LoVo (cell line): ENCODE results near the gene RPS21.
A peak's percentile ranks its signal among the peaks of the same experiment; 100 is the strongest.

Experiments
- DNase-seq: peaks from one replicate; pipeline ENCODE4 v3.0.0-alpha.2; 2016; ENCODE audit warnings: low spot score

The RPS21 gene

DNA sequence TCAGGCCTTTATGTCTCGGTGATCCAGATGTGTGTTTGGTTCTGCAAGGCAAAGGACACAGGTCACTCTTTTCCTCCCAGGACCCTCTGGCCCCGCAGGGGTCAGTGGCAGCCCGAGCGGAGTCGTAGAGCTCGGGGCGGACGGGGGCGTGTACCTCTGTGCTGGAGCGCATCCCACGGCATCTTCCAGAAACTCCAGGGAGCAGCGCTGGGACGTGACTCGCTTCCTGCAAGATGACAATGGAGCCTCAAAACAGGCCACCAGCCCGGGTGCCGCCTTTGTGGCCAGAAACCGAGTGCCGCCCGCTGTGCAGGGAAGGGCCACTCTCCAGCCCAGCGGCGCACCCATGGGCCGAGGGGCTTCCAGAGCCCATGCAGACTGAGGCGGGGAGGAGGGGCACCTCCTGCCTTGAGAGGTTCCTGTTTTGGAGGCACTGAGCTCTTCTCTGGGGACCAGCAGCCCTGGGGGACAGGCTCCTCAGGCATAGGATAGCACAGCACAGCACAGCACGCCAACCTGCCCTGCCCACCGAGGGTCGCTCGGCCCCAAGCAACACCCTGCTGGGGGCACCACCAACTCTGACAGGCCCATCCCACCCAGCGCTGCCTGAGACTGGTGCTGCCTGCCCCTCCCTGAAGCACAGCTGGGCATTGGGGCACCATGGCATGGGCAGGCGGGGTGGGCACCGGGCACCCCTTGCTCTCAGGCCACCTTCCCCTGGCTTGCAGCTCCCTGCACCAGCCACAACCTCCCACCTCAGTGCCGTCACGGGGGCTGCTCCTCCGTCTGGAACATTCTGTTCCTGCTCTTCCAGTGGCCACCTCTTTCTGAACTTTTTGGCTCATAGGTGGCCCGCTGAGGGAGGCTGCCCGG, 9.7 kb downstream of the RPS21 start:
- DNase-seq: no peak

DNA sequence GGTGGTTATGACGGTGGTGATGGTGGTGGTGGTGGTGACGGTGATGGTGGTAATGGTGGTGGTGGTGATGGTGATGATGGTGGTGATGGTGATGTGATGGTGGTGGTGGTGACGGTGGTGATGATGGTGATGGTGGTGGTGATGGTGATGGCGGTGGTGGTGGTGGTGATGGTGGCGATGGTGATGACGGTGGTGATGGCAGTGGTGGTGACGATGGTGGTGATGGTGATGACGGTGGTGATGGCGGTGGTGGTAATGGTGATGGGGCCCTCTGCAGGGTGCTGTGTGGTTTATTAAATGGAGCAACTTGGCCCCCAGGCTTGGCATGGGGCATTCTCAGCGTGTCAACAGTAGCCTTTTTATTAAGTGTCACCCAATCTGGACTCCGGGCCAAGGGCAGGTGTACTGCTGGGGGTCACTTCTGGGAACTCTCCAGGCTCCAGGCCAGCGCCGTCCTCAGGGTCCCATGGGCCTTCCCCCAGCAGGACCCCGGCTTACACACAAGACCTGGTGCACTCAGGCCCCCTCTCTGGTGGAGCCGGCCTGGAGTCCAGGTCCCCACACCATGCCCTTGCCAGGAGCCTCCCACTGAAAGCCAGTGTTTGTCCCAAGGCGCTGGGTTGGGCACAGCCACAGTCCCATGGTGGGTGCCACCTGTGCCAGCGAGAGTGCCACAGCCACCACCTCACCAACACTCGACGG, 11.4 kb downstream of the RPS21 start:
- no peak for DNase-seq

DNA sequence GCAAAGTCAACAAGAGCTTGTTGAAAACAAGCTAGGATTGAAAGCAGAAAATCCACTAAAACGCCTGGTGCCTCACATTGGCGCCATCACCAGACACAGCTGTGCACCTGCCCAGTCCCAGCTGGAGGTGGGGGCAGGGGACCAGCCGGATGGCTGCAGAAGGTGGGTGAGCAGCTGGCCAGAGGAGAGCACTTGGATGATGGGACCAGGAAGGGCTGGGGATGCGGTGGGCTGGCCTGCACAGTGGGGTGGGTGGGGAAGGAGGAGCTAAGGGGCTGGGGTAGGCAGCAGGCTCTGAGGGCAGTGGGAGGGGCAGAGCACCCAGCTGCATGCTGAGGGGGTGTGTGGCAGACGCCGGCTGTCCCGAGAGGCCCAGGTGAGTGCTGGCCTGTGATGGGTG, 13.1 kb downstream of the RPS21 start:
- no peak for DNase-seq

DNA sequence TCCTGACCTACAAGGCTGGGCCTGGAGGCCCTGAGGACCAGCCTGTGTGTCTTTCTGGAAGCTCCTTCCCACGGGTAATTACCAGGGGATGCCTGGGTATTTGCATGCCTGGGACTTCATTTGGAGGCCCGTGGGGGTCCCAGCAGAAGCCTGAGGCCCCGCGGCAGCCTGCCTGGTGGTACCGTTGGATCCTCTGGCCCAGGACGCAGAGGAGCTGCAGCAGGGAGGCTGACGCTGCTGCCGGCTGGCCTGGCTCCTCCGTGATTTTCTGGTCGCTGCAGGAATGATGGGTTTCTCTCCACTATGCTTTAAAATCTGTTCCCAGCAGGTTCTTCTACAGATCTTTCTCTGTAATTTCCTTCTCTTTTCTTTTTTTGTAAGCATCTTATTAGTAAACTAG, 13.6 kb downstream of the RPS21 start:
- DNase-seq: no peak

DNA sequence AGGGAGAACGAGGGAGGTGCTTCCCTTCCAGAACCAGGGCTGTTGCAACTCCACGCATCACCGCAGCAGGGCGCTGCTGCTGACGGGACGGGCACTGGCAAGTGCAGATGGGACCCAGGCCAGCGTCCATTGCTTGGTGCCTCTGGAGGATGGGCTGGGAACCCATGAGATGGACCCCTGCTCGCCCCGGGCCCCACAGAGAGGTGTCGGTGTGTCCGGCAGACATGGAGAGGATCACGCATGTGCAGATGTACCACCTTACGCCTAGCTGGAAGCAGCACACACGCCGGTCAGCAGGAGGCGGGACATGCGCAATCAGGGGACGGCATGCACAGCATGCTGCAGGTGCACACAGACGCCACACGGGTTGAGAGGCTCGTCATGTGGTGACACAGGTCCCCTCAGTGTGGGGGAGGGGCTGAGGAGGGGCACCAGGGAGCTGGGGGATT, 14.5 kb downstream of the RPS21 start:
- DNase-seq: no peak

DNA sequence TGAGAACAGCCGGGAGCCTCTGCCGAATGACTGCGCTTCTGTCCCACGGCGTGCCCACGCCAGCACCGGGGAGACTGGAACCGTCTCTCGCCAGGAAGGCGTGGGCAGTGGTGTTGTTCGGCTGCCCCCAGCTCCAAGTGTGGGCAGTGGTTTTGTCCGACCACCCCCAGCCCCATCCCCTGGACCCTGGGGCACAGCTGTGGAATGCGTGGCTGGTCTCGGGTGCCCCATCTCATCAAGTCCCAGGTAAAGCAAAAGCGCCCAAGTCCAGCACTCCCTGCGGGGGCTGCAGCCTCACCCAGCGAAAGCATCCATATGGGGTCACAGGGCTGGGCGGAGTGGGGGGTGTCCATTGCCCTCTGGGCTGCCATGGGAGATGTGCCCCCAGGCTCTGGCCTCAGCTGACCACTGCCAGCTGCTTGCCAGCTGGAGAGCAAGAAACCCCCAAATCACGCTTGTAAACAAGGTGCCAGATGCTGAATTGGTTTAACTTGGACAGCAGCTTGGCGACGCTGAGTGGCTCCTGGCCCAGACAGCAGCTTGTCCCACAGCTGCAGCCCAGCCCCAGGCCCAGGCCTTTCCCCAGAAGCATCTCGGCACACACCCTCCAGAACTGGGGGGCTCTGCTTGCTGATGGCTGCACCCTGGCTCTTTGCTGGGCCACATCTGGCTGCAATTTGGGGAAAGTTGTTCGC, 15.7 kb downstream of the RPS21 start:
- no peak for DNase-seq

DNA sequence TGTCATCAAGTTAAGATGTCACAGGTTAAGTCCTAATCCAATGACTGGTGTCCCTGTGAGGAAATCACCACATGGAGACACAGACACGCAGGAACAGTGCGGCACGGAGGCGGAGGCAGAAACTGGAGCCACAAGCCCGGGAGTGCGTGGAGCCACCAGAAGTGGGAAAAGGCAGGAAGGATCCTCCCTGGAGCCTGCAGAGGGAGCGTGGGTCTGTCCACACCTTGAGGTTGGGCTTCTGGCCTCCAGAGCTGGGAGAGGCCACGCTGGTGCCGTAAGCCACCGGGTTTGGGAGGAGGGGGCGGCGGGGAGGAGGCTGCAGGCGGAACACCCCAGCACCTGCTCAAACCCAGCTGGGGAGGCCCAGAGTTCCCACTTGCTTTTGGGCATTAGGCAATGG, 16.4 kb downstream of the RPS21 start:
- no peak for DNase-seq

DNA sequence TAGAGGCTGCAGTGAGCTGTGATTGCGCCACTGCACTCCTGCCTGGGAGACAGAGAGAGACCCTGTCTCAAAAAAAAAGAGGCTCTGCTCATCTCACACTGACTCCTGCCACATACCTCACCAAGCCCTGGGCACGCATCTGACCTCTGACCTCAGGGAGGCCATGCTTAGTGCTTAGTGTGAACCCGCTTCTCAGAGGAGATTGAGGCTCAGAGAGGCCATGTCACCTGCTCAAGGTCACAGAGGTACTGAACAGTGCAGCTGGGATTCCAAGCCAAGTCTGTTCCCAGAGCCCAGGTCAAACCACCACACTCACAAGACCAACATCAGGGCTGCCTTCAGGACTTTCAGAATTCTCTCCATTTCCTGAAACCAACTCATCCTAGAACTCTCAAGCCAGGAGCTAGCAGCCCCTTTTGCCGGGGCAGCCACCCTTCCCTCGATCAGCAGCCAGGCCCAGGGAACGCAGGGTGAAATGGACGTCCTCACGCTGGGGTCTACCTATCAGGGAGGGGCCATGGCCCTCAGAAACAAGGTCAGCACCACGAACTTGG, 17.3 kb downstream of the RPS21 start:
- DNase-seq: no peak

DNA sequence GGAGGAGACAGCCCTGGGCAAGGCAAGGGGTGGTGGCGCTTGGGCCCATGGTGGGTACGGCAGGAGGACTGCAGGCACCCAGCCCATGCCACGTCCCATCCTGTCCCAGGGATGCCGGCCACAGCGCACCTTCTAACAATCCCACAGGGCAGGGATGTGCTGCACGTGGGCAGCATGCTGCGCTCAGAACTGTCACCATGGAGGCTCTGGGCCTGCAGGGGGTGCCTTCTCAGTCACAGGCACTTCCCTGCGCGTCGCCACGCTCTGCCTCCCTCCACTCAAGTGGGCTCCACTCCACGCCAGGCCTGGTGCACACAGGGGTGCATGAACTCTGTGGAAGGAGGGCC, 17.8 kb downstream of the RPS21 start:
- DNase-seq: no peak

DNA sequence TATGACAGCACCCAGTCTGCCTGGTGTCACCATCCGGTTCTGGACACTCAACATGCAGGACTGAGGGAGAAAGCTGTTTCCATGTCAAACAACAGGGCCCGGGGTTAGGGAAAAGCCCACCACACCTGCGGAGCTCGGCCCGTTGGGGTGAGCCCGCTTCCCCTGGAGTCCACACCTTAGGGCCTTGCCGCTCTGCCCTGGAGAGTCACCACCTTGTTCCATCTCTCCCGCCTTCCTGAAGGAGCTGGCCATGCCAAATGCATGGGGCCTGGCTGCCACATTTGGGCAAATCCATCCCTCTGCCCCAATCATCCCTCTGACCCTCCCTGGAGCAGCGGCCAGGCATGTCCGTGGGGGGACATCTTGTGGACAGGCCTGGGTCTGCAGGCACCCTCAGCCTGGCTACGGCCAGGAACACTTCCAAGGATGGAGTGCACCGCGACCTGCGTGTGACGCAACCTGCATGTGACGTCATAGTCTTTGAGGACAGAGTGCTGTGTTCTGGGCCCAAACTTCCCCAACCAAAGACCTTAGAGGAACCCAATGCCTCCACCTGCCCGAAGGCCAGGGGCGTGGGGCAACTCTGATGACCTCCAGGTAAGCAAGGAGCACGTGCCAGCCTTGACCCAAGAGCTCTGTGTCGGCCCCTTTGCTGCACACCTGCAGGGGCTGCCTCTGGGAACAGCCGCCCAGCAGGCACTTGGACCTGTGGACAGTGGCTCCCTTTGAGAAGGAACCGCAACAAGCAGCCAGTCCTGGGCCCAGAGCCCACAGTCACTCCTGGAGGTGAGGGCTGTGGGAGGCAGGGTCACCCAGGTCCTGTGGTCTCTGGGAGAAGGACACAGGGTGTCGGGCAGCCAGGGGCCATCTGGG, 18.4 kb downstream of the RPS21 start:
- DNase-seq: no peak

DNA sequence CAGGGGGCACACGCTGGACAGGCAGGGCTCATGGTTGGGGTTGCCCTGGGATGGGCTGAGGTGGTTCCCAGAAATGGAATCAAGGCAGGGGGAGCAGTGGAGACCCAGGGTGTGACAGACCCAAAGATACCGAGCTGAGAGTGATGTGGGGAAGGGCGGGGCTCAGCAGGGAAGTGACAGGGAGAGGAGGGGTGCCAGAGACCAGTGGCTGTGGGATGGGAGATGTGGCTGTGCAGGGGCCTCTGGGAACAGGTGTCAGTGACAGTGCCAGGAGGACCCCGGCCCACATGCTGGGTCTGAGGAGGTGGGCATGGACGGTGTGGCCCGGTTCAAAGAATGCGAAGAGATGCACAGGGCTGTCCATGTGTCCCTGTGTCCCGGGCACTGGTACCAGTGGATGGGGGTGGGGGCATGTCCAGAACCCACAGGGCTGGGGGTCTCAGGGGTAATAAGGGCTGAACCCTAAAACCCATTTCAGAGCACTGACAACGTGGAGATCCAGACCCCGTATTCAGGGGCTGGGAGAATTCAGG, 19.1 kb downstream of the RPS21 start:
- no peak for DNase-seq

DNA sequence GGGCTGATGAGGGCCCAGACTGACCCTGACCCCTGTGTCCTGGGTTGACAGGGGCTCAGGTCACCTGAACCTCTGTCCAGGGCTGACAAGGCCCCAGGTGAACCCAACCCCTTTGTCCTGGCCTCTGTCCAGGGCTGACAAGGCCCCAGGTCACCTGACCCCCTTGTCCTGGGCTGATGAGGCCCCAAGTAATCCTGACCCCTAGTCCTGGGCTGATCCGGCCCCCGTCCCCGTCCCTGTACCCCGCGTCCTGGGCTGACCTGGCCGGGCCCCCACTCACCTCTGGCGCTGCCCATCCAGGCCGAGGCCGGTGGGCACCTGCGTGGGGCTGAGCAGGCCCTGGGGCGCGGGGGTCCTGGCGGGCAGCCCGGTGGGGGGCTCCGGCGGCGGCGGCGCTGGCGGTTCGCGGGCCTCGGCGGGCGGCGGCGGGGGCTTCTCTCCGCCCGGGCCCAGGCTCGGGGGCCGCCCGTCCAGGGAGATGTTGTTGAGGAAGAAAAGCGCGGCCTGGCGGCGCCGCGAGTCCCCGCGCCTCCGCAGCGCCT, 19.8 kb downstream of the RPS21 start:
- DNase-seq: no peak

DNA sequence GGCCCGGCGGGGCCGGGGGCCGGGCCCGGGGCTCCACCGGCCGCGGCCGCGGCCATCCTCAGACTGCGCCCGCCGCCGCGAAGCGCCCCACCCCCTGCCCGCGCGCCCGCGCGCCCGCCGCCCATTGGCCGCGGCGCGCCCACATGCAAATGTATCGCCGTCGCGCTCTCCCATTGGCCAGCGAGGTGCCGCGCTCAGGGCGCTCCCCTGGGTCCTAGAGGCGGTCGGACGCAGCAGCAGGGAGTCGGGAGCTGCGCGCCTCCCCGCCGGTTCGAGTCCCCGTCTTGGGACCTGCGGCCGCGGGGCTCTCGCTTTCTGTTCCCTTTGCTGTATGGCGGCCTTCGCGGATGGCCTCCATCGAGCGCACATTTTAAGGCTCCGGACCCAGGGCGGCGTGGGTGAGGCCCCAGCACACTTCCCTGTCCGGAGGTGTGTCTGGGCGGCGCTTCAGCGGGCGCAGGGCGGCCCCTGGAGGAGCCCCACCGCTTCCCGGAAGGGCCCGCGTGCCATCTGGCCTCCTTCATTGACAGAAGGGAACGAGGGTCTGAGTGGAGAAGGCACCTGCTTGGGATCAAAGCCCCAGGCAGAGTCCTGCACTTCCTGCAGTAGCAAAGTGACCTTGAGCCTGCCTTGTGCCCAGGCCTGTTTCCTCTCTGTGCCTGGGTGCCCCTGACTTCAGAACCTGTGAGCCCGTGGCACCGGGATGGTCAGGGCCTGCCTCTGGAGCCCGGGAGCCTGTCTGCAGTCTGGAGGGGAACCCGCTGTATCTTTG, 20.5 kb downstream of the RPS21 start, which contains the start of gene CABLES2:
Gene CABLES2, minus strand, starts transcription at position 65 of the 772 bp plus-strand sequence. Its CDS starts 9 bp downstream, at position 56.
- DNase-seq: peak; percentile 95

DNA sequence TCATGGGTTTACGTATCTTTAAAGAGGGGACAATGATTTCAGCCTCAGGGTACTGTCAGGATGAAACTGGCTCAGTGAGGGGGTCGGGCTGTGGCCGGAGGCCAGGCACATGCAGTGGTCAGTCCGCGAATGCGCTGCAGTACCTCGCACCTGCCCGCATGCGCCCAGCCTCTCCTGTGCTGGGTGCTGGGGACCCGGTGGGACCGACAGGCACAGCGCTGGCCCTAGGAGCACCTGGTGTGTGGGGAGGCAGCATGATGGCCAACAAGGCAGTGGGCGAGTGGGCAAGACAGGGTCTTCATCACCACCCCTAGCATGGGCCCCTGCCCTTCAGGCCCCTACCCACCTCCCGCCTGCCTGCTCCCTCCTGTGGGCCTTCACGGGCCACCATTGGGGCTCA, 21.2 kb downstream of the RPS21 start:
- no peak for DNase-seq

DNA sequence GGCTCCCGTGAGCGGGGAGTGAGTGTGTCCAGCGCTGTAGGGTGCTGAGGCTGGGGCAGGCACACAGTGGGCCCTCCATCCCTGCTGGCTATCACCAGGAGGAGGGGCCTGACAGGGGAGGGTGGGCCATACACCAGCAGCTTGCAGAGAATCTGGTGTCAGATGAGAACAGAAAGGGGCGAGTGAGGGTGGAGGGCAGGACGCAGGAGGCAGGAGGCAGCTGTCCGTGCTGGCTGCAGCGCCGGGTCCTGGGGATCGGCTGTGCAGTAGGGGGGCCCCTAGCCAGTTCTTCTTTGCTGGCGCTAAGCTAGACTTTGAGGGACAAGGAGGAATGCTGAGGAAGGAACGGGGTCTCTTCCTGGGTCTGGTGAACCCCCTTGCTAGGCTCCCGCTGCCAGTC, 21.7 kb downstream of the RPS21 start:
- no peak for DNase-seq

DNA sequence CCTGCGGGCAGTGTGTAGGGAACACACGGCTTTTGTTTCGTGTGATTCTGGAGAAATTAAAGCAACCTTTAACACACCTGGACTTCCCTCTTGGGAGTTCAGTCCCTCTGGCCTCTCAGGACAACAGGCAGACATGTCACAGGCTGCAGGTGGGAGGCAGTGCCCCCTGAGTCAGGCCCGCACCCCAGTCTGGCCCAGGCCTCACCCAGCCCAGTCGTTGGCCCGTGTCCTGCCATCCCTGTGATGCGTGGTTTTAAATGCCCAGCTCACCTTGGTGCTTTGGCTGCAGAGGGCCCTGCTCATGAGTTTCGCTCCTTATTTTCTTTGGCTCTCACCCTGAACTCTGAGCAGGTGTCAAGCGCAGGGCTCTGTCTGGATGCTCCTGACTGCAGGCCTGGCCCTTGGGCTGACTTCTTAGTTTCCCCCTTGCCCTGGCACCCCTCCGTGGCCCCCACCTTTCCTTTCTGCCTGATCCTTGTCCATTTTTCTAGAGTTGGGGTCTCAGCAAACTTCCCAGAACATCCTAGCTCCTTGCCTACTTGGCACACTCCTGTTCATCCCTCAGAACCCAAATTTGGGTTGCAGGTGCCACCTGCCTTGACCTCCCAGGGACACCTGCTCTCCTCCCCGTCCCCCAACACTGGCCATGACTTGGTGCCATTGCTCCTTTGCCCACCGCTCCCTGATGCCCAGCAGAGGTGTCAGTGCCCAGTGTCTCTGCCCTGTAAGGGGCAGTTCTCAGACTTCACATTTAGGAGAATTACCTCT, 22.4 kb downstream of the RPS21 start:
- no peak for DNase-seq

DNA sequence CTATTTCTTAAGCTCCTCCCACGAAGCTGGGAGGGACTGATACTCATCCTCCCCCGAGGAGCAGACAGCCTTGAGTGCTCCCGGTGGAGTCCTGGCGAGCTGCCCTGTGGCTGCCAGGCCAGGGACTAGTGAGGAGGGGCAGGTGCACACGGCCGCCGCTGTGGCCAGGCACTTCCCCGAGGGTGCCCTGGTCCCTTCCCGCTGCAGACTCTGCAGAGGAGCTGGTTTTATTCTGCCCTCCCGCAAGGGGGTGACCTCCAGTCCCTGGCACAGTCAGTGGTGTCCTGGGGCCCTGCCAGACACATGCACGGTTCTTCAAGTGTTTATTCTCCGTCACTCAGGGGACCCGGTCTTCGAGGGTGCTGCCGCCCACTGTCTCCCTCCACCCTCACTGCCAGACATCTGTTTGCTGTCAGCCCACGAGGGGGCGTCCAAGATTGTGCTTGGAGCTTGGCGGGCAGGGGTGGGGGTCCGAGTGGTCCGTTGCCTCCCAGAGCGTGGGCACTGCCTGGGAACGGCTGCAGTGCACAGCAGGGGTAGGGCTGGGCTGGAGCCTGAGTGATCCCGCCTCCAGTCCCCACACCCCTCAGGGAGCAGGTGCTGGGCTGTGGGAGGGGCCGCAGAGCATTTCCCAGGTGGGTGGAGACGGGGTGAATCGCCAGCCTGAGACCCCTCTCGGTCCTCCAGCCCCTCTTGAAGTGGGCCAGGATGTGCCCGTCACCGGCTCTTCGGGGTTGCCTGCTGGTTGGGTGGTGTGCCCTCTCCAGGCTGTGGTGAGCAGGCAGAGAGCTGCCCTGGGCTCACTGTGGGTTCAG, 23.2 kb downstream of the RPS21 start:
- DNase-seq: no peak

DNA sequence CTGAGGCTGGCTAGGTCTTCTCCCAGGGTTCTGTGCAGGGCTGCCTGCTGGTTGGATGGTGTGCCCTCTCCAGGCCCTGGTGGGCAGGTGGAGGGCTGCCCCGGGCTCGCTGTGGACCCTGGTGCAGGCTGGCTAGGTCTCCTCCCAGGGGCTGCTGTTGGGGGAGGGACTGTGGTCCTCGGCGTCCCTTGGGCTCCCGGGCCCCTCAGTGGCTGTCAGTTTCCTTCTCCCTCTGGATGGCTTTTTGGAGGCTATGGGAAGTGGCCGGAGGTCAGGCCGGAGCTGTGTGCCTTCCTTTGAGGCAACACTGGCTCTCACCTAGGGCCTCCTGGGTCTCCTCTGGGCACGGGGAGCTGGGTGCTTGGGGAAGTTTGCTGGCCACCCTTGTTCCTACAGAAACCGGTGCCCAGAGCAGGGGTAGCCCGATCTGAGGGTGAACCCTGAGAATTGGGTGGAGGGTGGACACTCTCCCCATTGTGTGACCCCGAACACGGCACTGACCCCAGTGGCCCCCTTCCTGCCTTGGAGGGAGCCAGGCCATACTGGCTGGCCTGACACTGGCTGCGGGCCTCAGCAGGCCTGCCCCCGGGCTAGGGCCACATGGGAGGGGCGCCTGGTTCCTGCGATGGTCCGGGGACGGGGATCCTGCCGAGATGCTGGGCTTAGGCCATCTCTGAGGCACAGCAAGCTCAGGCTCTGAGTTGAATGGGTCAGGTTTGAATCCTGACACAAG, 24.0 kb downstream of the RPS21 start:
- DNase-seq: no peak
